ENCODE data around the gene NDUFC2. TPM values are rescaled to one million over a fixed set of nuclear protein-coding genes. Genes with fewer than 3 reads are reported as not detected.

The NDUFC2 gene
- total and polyA plus RNA-seq, 2 donors (not counting 3 experiments of a cell fraction or from before 2014, with no cell fraction given), result 226 to 318 TPM

- Histone ChIP-seq H2AFZ (ENCODE audit: low read depth, low read length) (no peak overlapping the region), H4K20me1 (replicated peaks; ENCODE audit: control insufficient read depth, extremely low read depth, insufficient read depth, low read length) (no peaks in the 10 kb centered on the region), H3K4me2 (ENCODE audit: insufficient read depth, low read length) (no peak overlapping the region), H3K9ac (replicated peaks; ENCODE audit: extremely low read depth, insufficient read depth, low read length) (no peak overlapping the region), H3K9me1 (replicated peaks; ENCODE audit: control insufficient read depth, extremely low read depth, insufficient read depth, low read length) (no peaks in the 10 kb centered on the region), H3K79me2 (ENCODE audit: control insufficient read depth, insufficient read depth, low read length) (no peaks in the 10 kb centered on the region), H3K4me1 (ENCODE audit: control insufficient read depth, extremely low read depth, insufficient read depth, low read length) (peaks cover 3% of the 10 kb centered on the region), H3K9me3 (replicated peaks; ENCODE audit: control insufficient read depth, insufficient read depth, low read length) (no peaks in the 10 kb centered on the region), H3K27ac (ENCODE audit: insufficient read depth, low read depth, low read length) (no peak overlapping the region), H3K4me3 (replicated peaks in 1 of 3; ENCODE audit: insufficient read depth in 1 of 3, low read depth in 1 of 3, low read length in 3 of 3) (no peak overlapping the region), H3K36me3 (ENCODE audit: control insufficient read depth in 2 of 2, extremely low read depth in 1 of 2, insufficient read depth in 2 of 2, low read length in 2 of 2) (no peaks in the 10 kb centered on the region), H3K27me3 (ENCODE audit: control insufficient read depth in 2 of 2, insufficient read depth in 2 of 2, low read length in 2 of 2) (no peaks in the 10 kb centered on the region)
- no peak for FAIRE-seq
- CTCF ChIA-PET, result interaction anchor here (1.3 to 1.6 kb wide), 2 partner anchors 9 to 48 kb away, joined by 3 read pairs; no protein-coding TSS in a partner anchor
- no peak for DNase-seq (ENCODE audit: low read depth, low spot score)
- no TSS peak for BruUV-seq (replicated peaks)
- TF ChIP-seq, protein P1, sequence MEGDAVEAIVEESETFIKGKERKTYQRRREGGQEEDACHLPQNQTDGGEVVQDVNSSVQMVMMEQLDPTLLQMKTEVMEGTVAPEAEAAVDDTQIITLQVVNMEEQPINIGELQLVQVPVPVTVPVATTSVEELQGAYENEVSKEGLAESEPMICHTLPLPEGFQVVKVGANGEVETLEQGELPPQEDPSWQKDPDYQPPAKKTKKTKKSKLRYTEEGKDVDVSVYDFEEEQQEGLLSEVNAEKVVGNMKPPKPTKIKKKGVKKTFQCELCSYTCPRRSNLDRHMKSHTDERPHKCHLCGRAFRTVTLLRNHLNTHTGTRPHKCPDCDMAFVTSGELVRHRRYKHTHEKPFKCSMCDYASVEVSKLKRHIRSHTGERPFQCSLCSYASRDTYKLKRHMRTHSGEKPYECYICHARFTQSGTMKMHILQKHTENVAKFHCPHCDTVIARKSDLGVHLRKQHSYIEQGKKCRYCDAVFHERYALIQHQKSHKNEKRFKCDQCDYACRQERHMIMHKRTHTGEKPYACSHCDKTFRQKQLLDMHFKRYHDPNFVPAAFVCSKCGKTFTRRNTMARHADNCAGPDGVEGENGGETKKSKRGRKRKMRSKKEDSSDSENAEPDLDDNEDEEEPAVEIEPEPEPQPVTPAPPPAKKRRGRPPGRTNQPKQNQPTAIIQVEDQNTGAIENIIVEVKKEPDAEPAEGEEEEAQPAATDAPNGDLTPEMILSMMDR (IDR thresholded peaks at IDR 0.05; ENCODE audit: extremely low read depth in 1 of 2, insufficient read depth in 1 of 2, low read depth in 1 of 2, low read length in 2 of 2), result no peak
- TF ChIP-seq EZH2 (IDR thresholded peaks at IDR 0.05; ENCODE audit: borderline replicate concordance, low read depth, low read length, severe bottlenecking) (no peak), MAX (IDR thresholded peaks at IDR 0.05; ENCODE audit: insufficient read depth, insufficient read length) (no peak), JUN (IDR thresholded peaks at IDR 0.05; ENCODE audit: borderline replicate concordance, insufficient read depth, insufficient read length, low read depth) (no peak), FOS (IDR thresholded peaks at IDR 0.05; ENCODE audit: borderline replicate concordance, insufficient read depth, low read length) (no peak), POLR2A (IDR thresholded peaks at IDR 0.05; ENCODE audit: low read depth, low read length) (no peak), GATA2 (IDR thresholded peaks at IDR 0.05; ENCODE audit: insufficient read depth, insufficient read length, low read depth, low read length) (no peak), MYC (IDR thresholded peaks at IDR 0.05; ENCODE audit: low read depth, low read length) (no peak), POLR2AphosphoS5 (IDR thresholded peaks at IDR 0.05; ENCODE audit: insufficient read depth, low read depth, low read length) (no peak)
- POLR2A ChIA-PET, result no interaction called here
- intact Hi-C loops (cut with micrococcal nuclease) (no loop called here), dilution Hi-C loops (cut with MboI; ENCODE audit: extremely low pct_ligation_motif_present, low sequenced_read_pairs) (no loop called here)
Observed at GRCh38 chr11:78056093-78056492, 23.6 kb downstream of the NDUFC2 start.

Measured in endothelial cell of umbilical vein (primary cell).